ENCODE measurements around the gene TICRR. TPM values are rescaled to one million over a fixed set of nuclear protein-coding genes. Genes with fewer than 3 reads are reported as not detected.

Gene TICRR
- total RNA-seq, 1 experiment from 2014 or later, result 24.1 TPM

DNA sequence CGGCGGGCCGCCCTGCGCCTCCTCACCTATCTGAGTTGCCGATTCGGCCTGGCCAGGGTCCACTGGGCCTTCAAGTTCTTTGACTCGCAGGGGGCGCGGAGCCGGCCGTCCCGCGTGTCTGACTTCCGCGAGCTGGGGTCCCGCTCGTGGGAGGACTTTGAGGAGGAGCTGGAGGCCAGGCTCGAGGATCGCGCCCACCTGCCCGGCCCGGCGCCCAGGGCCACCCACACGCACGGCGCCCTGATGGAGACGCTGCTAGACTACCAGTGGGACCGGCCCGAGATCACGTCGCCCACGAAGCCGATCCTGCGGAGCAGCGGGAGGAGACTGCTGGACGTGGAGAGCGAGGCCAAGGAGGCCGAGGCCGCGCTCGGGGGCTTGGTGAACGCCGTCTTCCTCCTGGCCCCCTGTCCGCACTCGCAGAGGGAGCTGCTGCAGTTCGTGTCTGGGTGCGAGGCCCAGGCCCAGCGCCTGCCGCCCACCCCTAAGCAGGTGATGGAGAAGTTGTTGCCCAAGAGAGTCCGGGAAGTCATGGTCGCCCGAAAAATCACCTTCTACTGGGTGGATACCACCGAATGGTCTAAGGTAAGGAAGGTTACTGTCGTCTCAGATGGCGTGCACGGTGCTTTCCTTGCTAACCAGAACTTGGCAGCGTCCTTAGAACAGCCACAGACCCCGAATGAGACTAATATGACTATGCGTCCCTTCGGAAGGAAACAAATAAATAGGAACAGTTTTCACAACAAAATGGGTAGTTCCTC is 567 bp downstream of the TICRR start:
- peaks cover 18% of the 10 kb centered on the region for H3K4me1 Mint-ChIP-seq (ENCODE audit: low read depth, unreplicated experiment)
- H3K36me3 Mint-ChIP-seq (ENCODE audit: insufficient read depth, unreplicated experiment), result peaks cover 27% of the 10 kb centered on the region
- BruUV-seq (replicated peaks), result TSS peak; percentile 49
- POLR2A ChIA-PET, result interaction anchor here (0.6 to 1.4 kb wide), 11 partner anchors 10 to 425 kb away, joined by 3 to 10 read pairs (median 4); partner anchors contain the start of gene ZNF710
- Histone ChIP-seq H3K4me1 (peaks cover 7% of the 10 kb centered on the region; the same call in 1 of the 2 replicates), H3K36me3 (ENCODE audit: control insufficient read depth, insufficient read depth, low read length) (no peaks in the 10 kb centered on the region), H3K9me3 (no peaks in the 10 kb centered on the region), H3K27me3 (replicated peaks; ENCODE audit: control insufficient read depth, insufficient read depth, low read length) (no peaks in the 10 kb centered on the region), H3K4me3 (ENCODE audit: low read depth, low read length) (peak overlapping the region; percentile 62)
- H3K27me3 Mint-ChIP-seq (ENCODE audit: insufficient read depth, unreplicated experiment), result peaks cover 3% of the 10 kb centered on the region
- H3K27ac Mint-ChIP-seq (ENCODE audit: unreplicated experiment), result peak overlapping the region; percentile 77
- CTCF ChIA-PET, result interaction anchor here (0.7 to 1.6 kb wide), 6 partner anchors 52 to 369 kb away, joined by 3 to 12 read pairs (median 4); no protein-coding TSS in a partner anchor
- peak overlapping the region; percentile 79 for H3K4me3 Mint-ChIP-seq (ENCODE audit: unreplicated experiment)
- TF ChIP-seq, protein P1, sequence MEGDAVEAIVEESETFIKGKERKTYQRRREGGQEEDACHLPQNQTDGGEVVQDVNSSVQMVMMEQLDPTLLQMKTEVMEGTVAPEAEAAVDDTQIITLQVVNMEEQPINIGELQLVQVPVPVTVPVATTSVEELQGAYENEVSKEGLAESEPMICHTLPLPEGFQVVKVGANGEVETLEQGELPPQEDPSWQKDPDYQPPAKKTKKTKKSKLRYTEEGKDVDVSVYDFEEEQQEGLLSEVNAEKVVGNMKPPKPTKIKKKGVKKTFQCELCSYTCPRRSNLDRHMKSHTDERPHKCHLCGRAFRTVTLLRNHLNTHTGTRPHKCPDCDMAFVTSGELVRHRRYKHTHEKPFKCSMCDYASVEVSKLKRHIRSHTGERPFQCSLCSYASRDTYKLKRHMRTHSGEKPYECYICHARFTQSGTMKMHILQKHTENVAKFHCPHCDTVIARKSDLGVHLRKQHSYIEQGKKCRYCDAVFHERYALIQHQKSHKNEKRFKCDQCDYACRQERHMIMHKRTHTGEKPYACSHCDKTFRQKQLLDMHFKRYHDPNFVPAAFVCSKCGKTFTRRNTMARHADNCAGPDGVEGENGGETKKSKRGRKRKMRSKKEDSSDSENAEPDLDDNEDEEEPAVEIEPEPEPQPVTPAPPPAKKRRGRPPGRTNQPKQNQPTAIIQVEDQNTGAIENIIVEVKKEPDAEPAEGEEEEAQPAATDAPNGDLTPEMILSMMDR (IDR thresholded peaks at IDR 0.05; ENCODE audit: insufficient read depth in 1 of 2, low read depth in 1 of 2, low read length in 1 of 2, severe bottlenecking in 1 of 2, unreplicated experiment in 1 of 2), result no peak
- no peaks in the 10 kb centered on the region for H3K9me3 Mint-ChIP-seq (ENCODE audit: unreplicated experiment)
- peak in 1 of 2 experiments; percentile 33 for DNase-seq
- intact Hi-C loops (cut with micrococcal nuclease; ENCODE audit: unreplicated experiment), result loop anchor here (1.0 kb wide), 1 partner anchor 241 kb away; no protein-coding TSS in a partner anchor

DNA sequence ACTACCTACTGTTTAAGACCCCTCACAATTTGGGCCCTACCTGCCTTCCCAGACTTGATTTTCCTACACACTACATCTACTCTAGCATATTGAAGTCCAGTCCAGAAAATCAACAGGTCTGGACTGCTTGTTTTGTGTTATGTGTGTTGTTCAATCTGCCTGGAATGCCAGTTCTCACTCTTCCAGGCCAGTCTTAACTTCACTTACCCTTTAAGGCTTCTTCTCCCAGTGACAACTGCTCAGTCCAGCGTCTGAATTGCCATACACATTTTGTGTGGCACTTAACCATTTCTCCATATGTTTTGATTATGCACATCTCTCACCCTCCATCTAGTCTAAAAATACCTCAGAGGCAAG is 1.1 kb downstream of the TICRR start:
- TF ChIP-seq, protein P1 (IDR thresholded peaks at IDR 0.05; ENCODE audit: insufficient read depth in 1 of 2, low read depth in 1 of 2, low read length in 1 of 2, severe bottlenecking in 1 of 2, unreplicated experiment in 1 of 2), result no peak
- DNase-seq, result no peak
- peak overlapping the region; percentile 62 for H3K4me3 ChIP-seq (ENCODE audit: low read depth, low read length)
- no peaks in the 10 kb centered on the region for H3K9me3 ChIP-seq
- Mint-ChIP-seq H3K4me1 (ENCODE audit: low read depth, unreplicated experiment) (peaks cover 18% of the 10 kb centered on the region), H3K27ac (ENCODE audit: unreplicated experiment) (peak overlapping the region; percentile 9), H3K36me3 (ENCODE audit: insufficient read depth, unreplicated experiment) (peaks cover 27% of the 10 kb centered on the region), H3K9me3 (ENCODE audit: unreplicated experiment) (no peaks in the 10 kb centered on the region), H3K27me3 (ENCODE audit: insufficient read depth, unreplicated experiment) (peaks cover 3% of the 10 kb centered on the region), H3K4me3 (ENCODE audit: unreplicated experiment) (peak overlapping the region; percentile 79)
- intact Hi-C loops (cut with micrococcal nuclease; ENCODE audit: unreplicated experiment), result no loop called here
- no peaks in the 10 kb centered on the region for H3K27me3 ChIP-seq (replicated peaks; ENCODE audit: control insufficient read depth, insufficient read depth, low read length)
- ChIA-PET CTCF (no interaction called here), POLR2A (no interaction called here)
- H3K36me3 ChIP-seq (ENCODE audit: control insufficient read depth, insufficient read depth, low read length), result no peaks in the 10 kb centered on the region; the same call in 1 of the 2 replicates
- BruUV-seq (replicated peaks), result no TSS peak
- H3K4me1 ChIP-seq, result peaks cover 7% of the 10 kb centered on the region; the same call in 1 of the 2 replicates

DNA sequence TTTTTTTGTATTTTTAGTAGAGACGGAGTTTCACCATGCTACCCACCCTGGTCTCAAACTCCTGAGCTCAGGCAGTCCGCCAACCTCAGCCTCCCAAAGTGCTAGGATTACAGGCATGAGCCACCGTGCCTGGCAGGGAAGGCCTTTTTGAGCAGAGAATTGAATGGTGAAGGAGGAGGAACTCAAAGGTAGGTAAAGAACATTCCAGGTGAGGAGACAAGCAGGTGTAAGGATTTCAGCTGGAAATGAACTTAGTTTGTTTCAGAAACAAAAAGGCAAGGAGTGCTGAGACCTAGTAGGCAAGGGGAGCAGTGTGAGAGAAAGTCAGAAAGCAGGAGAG is 2.5 kb downstream of the TICRR start:
- TF ChIP-seq, protein P1 (IDR thresholded peaks at IDR 0.05; ENCODE audit: insufficient read depth in 1 of 2, low read depth in 1 of 2, low read length in 1 of 2, severe bottlenecking in 1 of 2, unreplicated experiment in 1 of 2), result no peak
- intact Hi-C loops (cut with micrococcal nuclease; ENCODE audit: unreplicated experiment), result no loop called here
- H3K9me3 Mint-ChIP-seq (ENCODE audit: unreplicated experiment), result no peaks in the 10 kb centered on the region
- no peak for DNase-seq
- POLR2A ChIA-PET, result no interaction called here
- H3K36me3 ChIP-seq (ENCODE audit: control insufficient read depth, insufficient read depth, low read length), result no peaks in the 10 kb centered on the region; the same call in 1 of the 2 replicates
- no peaks in the 10 kb centered on the region for H3K9me3 ChIP-seq
- no TSS peak for BruUV-seq (replicated peaks)
- peaks cover 18% of the 10 kb centered on the region for H3K4me1 Mint-ChIP-seq (ENCODE audit: low read depth, unreplicated experiment)
- peak overlapping the region; percentile 79 for H3K4me3 Mint-ChIP-seq (ENCODE audit: unreplicated experiment)
- H3K4me1 ChIP-seq, result peaks cover 7% of the 10 kb centered on the region; the same call in 1 of the 2 replicates
- H3K27me3 Mint-ChIP-seq (ENCODE audit: insufficient read depth, unreplicated experiment), result no peaks in the 10 kb centered on the region
- peaks cover 27% of the 10 kb centered on the region for H3K36me3 Mint-ChIP-seq (ENCODE audit: insufficient read depth, unreplicated experiment)
- no peak overlapping the region for H3K4me3 ChIP-seq (ENCODE audit: low read depth, low read length)
- CTCF ChIA-PET, result interaction anchor here (0.7 kb wide), 1 partner anchor 100 kb away, joined by 4 read pairs; no protein-coding TSS in a partner anchor
- H3K27ac Mint-ChIP-seq (ENCODE audit: unreplicated experiment), result peak overlapping the region; percentile 12
- H3K27me3 ChIP-seq (replicated peaks; ENCODE audit: control insufficient read depth, insufficient read depth, low read length), result no peaks in the 10 kb centered on the region

Measured in Caco-2 (cell line).